Inflammatory macrophage treated with lipopolysaccharide for 4 hours (primary cell): ENCODE data around the gene ISOC1.

Experiments
- DNase-seq: peaks from one replicate; pipeline ENCODE4 v3.0.0-alpha.2; 2020

Gene ISOC1

GRCh38 chr5:129141078-129141477, 46.5 kb downstream of the ISOC1 start:
- DNase-seq = no peak

- no peak for DNase-seq
Measured at GRCh38 chr5:129141696-129142095, 47.1 kb downstream of the ISOC1 start.

GRCh38 chr5:129155876-129156275, 61.3 kb downstream of the ISOC1 start:
- no peak for DNase-seq

- no peak for DNase-seq
Measured at GRCh38 chr5:129161830-129162229, 67.3 kb downstream of the ISOC1 start.
